HCT116 (cell line): ENCODE data around the gene SYT7. TPM values are rescaled to one million over a fixed set of nuclear protein-coding genes. Genes with fewer than 3 reads are reported as not detected.

Experiments
- ATAC-seq: fragments of 200-7000 bp; cut with Tn5 transposase; 2 replicates; pipeline ENCODE4 v1.9.1; 2020; ENCODE audit warnings: mild to moderate bottlenecking, moderate library complexity
- BruUV-seq: library from RNA; stranded (reverse); fragments of 400-500 nt; replicated peaks from 2 replicates; lab custom pipeline; 2021; lab: Mats Ljungman, UMichigan
- CTCF ChIA-PET: fragments of 300-600 bp; sonication (Branson Sonifier 250); formaldehyde crosslinking; loops from one replicate; lab custom pipeline; 2021; ENCODE audit warnings: antibody characterized with exemption; lab: Charles Lee
- POLR2A ChIA-PET: fragments of 300-600, 350-600 bp; sonication (Branson Sonifier 250); formaldehyde crosslinking; loops from one replicate; lab custom pipeline; 2021; ENCODE audit warnings: antibody characterized with exemption; lab: Charles Lee
- RAD21 ChIA-PET, 2 experiments: fragments of 300-600 bp; sonication (Branson Sonifier 250); formaldehyde crosslinking; loops; one replicate each; lab custom pipeline; 2023; ENCODE audit warnings: low total read pairs in 2 of 2; ENCODE audit not compliant: uncharacterized antibody in 2 of 2, unreplicated experiment in 2 of 2, low non-redundant PET in 1 of 2; lab: Charles Lee
- DNase-seq: peaks from one replicate; pipeline ENCODE4 v3.0.0-alpha.2; 2010; ENCODE audit warnings: low read depth, low spot score
- H2AFZ ChIP-seq: fragments of 200-600 bp; shearing (Covaris generic), sonication (generic); 2 replicates; pipeline ENCODE4 v1.6.1; 2017; ENCODE audit warnings: low read depth, mixed run types, mixed read lengths, antibody characterized with exemption, low read length; ENCODE audit not compliant: poor library complexity, severe bottlenecking
- H3K27ac ChIP-seq: 2 replicates; pipeline ENCODE4 v1.5.1; 2012; ENCODE audit warnings: low read depth, low read length
- H3K27me3 ChIP-seq: fragments of 200-600 bp; sonication (generic); 2 replicates; pipeline ENCODE4 v1.6.1; 2016; ENCODE audit warnings: mixed run types, low read length, mixed read lengths; ENCODE audit not compliant: insufficient read depth
- H3K36me3 ChIP-seq, 2 experiments: fragments of 200-500 bp in 1 of 2; fragments of 200-600 bp in 1 of 2; sonication (Bioruptor generic) in 1 of 2; sonication (generic) in 1 of 2; 2 replicates each; pipeline versions ENCODE4 v1.5.1 to v1.6.1; 2014 to 2016; ENCODE audit warnings: low read length in 2 of 2, inconsistent platforms in 1 of 2, mixed read lengths in 1 of 2, mixed run types in 1 of 2; ENCODE audit not compliant: insufficient read depth in 2 of 2, control insufficient read depth in 1 of 2
- H3K4me1 ChIP-seq, 2 experiments: fragments of 200-600 bp in 1 of 2; sonication (generic) in 1 of 2; 2 replicates each; pipeline versions ENCODE4 v1.5.1 to v1.6.1; 2012 to 2017; ENCODE audit warnings: low read length in 2 of 2, inconsistent platforms in 1 of 2, mild to moderate bottlenecking in 1 of 2, mixed read lengths in 1 of 2, mixed run types in 1 of 2, moderate library complexity in 1 of 2; ENCODE audit not compliant: insufficient read depth in 2 of 2, control insufficient read depth in 1 of 2
- H3K4me2 ChIP-seq: fragments of 200-600 bp; sonication (generic); 2 replicates; pipeline ENCODE4 v1.6.1; 2017; ENCODE audit warnings: mixed run types, low read length, mixed read lengths
- H3K4me3 ChIP-seq, 2 experiments: fragments of 200-600 bp in 1 of 2; sonication (generic) in 1 of 2; replicated peaks in 1 of 2; 2 replicates each; pipeline ENCODE4 v1.5.1; 2011 to 2016; ENCODE audit warnings: low read length in 2 of 2, control low read depth in 1 of 2, low read depth in 1 of 2, mild to moderate bottlenecking in 1 of 2, mixed read lengths in 1 of 2, mixed run types in 1 of 2
- H3K79me2 ChIP-seq: fragments of 200-600 bp; sonication (generic); 2 replicates; pipeline ENCODE4 v1.6.1; 2017; ENCODE audit warnings: mild to moderate bottlenecking, mixed run types, low read length, moderate library complexity, mixed read lengths; ENCODE audit not compliant: insufficient read depth
- H3K9ac ChIP-seq: fragments of 200-600 bp; sonication (generic); 2 replicates; pipeline ENCODE4 v1.6.1; 2016; ENCODE audit warnings: low read length, mixed read lengths
- H3K9me2 ChIP-seq: fragments of 200-600 bp; sonication (generic), shearing (Covaris generic); 2 replicates; pipeline ENCODE4 v1.6.1; 2017; ENCODE audit warnings: mixed run types, mild to moderate bottlenecking, moderate library complexity; ENCODE audit not compliant: insufficient read depth
- H3K9me3 ChIP-seq, 2 experiments: fragments of 200-500 bp in 1 of 2; fragments of 200-600 bp in 1 of 2; sonication (Bioruptor generic) in 1 of 2; sonication (generic) in 1 of 2; 2 replicates each; pipeline ENCODE4 v1.6.1; 2014 to 2017; ENCODE audit warnings: low read length in 2 of 2, mixed read lengths in 2 of 2, inconsistent platforms in 1 of 2, low read depth in 1 of 2, mild to moderate bottlenecking in 1 of 2, mixed run types in 1 of 2, moderate library complexity in 1 of 2; ENCODE audit not compliant: control insufficient read depth in 1 of 2, insufficient read depth in 1 of 2
- H4K20me1 ChIP-seq: fragments of 200-600 bp; sonication (generic), shearing (Covaris generic); 2 replicates; pipeline ENCODE4 v1.6.1; 2017; ENCODE audit warnings: mixed run types, mild to moderate bottlenecking, moderate library complexity; ENCODE audit not compliant: insufficient read depth
- CEBPB ChIP-seq: IDR thresholded peaks from 2 replicates; pipeline ENCODE4 v1.6.1; 2012; ENCODE audit warnings: low read depth
- EGR1 ChIP-seq: IDR thresholded peaks from 2 replicates; pipeline ENCODE4 v1.6.1; 2012; ENCODE audit warnings: low read depth
- EZH2 ChIP-seq: fragments of 200-600 bp; sonication (generic); IDR thresholded peaks from 2 replicates; pipeline ENCODE4 v1.6.1; 2017; ENCODE audit warnings: antibody characterized with exemption, mixed run types
- EZH2phosphoT487 ChIP-seq: fragments of 200-600 bp; IDR thresholded peaks from 2 replicates; pipeline ENCODE4 v1.6.1; 2018; ENCODE audit warnings: antibody characterized with exemption, borderline replicate concordance
- POLR2A ChIP-seq: IDR thresholded peaks from 2 replicates; pipeline ENCODE4 v1.7.0; 2011; ENCODE audit warnings: borderline replicate concordance; ENCODE audit not compliant: insufficient read depth, insufficient read length; ENCODE audit errors: extremely low read depth
- SIN3A ChIP-seq: IDR thresholded peaks from 2 replicates; pipeline ENCODE4 v1.6.1; 2012; ENCODE audit warnings: low read depth
- SRF ChIP-seq: IDR thresholded peaks from 2 replicates; pipeline ENCODE4 v1.6.1; 2012; ENCODE audit warnings: low read depth
- intact Hi-C: fragments of 100-400 bp; cut with micrococcal nuclease; formaldehyde crosslinking; loops from 2 replicates; pipeline ENCODE4 v1.10.0; 2022
- total RNA-seq: library from RNA; stranded (reverse); gene quantifications from one replicate; pipeline ENCODE4 v1.2.1, GENCODE V29; 2021; ENCODE audit not compliant: unreplicated experiment
- TF ChIP-seq, protein P1 (sequence below), 3 experiments: fragments of 200-600 bp in 1 of 3; sonication (generic) in 1 of 3; IDR thresholded peaks in 2 of 3; conservative IDR thresholded peaks in 1 of 3; 2 replicates each; pipeline ENCODE4 v1.5.1; 2012 to 2017; ENCODE audit warnings: low read depth in 2 of 3, low read length in 2 of 3, antibody characterized with exemption in 1 of 3, borderline replicate concordance in 1 of 3, control low read depth in 1 of 3, mild to moderate bottlenecking in 1 of 3, mixed read lengths in 1 of 3, mixed run types in 1 of 3, moderate library complexity in 1 of 3; ENCODE audit not compliant: insufficient read depth in 1 of 3
- TF ChIP-seq, protein P2 (sequence below): IDR thresholded peaks from 2 replicates; pipeline ENCODE4 v1.6.1; 2012
- TF ChIP-seq, protein P3 (sequence below): IDR thresholded peaks from 2 replicates; pipeline ENCODE4 v1.6.1; 2012
- TF ChIP-seq, protein P4 (sequence below): IDR thresholded peaks from 2 replicates; pipeline ENCODE4 v1.6.1; 2012; ENCODE audit warnings: low read depth

The SYT7 gene
- total RNA-seq, 1 experiment from 2014 or later = 27.4 TPM

DNA sequence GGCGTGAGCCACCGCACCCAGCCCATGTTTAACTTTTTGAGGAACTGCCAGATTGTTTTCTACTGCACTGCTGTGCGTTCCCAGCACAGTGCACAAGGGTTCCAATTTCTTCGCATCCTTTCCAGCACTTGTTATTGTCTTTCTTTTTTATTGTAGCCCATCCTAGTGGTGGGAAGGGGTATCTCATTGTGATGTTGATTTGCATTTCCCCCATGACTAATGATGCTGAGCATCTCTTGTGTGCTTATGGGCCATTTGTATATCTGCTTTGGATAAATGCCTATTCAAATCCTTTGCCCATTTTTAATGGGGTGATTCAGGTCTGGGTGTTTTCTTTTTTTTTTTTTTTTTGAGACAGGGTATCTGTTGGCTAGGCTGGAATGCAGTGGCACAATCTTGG is 36.6 kb upstream of the SYT7 start:
- ATAC-seq (0 out of 2 replicates have a peak, but pooled peaks have one; percentile 40), DNase-seq (no peak)
- H3K79me2 ChIP-seq = no peaks in the 10 kb centered on the region
- RAD21 ChIA-PET = no interaction called here
- no peak for TF ChIP-seq SIN3A
- TF ChIP-seq, protein P1, sequence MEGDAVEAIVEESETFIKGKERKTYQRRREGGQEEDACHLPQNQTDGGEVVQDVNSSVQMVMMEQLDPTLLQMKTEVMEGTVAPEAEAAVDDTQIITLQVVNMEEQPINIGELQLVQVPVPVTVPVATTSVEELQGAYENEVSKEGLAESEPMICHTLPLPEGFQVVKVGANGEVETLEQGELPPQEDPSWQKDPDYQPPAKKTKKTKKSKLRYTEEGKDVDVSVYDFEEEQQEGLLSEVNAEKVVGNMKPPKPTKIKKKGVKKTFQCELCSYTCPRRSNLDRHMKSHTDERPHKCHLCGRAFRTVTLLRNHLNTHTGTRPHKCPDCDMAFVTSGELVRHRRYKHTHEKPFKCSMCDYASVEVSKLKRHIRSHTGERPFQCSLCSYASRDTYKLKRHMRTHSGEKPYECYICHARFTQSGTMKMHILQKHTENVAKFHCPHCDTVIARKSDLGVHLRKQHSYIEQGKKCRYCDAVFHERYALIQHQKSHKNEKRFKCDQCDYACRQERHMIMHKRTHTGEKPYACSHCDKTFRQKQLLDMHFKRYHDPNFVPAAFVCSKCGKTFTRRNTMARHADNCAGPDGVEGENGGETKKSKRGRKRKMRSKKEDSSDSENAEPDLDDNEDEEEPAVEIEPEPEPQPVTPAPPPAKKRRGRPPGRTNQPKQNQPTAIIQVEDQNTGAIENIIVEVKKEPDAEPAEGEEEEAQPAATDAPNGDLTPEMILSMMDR (IDR thresholded peaks at IDR 0.05 in 2 of 3, conservative IDR thresholded peaks at IDR 0.05 in 1 of 3; ENCODE audit: borderline replicate concordance in 1 of 3, insufficient read depth in 1 of 3, low read depth in 2 of 3, low read length in 2 of 3) = peak in 2 of 3 experiments; percentile 3 to 37; a peak in 2 of 6 replicates
- H3K9ac ChIP-seq = no peak overlapping the region
- H4K20me1 ChIP-seq = no peaks in the 10 kb centered on the region
- BruUV-seq = no TSS peak
- H3K36me3 ChIP-seq = no peaks in the 10 kb centered on the region
- no peaks in the 10 kb centered on the region for H3K9me2 ChIP-seq
- intact Hi-C loops = no loop called here
- H3K4me3 ChIP-seq = no peak overlapping the region
- H2AFZ ChIP-seq = no peak overlapping the region
- H3K9me3 ChIP-seq = no peaks in the 10 kb centered on the region
- H3K4me2 ChIP-seq = no peak overlapping the region
- POLR2A ChIA-PET = no interaction called here
- peaks cover 4 to 13% of the 10 kb centered on the region in 2 experiments; a peak in 2 of 4 replicates for H3K4me1 ChIP-seq
- no peak overlapping the region for H3K27ac ChIP-seq
- no peaks in the 10 kb centered on the region for H3K27me3 ChIP-seq
- CTCF ChIA-PET = interaction anchor here (0.7 kb wide), 1 partner anchor 232 kb away, joined by 3 read pairs; no protein-coding TSS in a partner anchor

DNA sequence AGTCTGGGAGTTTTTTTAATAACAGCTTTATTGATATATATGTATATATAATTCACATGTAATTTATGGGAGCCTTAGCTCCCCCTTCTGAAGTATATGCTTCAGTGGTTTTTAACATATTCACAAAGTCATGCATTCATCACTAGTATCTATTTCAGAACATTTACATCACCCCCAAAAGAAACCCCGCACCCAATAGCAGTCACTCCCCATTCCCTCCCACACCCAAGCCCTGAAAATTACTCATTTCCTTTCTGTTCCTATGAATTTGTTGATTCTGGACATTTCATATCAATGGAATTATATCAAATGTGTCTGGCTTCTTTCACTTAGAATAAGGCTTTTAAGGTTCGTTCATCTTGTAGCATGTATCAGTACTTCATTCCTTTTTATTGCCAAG is 35.6 kb upstream of the SYT7 start:
- Histone ChIP-seq H3K4me3 (no peak overlapping the region), H3K4me2 (no peak overlapping the region), H4K20me1 (no peaks in the 10 kb centered on the region), H3K9me3 (no peaks in the 10 kb centered on the region), H3K9me2 (no peaks in the 10 kb centered on the region), H3K9ac (no peak overlapping the region), H3K27ac (no peak overlapping the region), H3K4me1 (peaks cover 4 to 13% of the 10 kb centered on the region in 2 experiments; a peak in 2 of 4 replicates), H3K36me3 (no peaks in the 10 kb centered on the region), H2AFZ (no peak overlapping the region), H3K79me2 (no peaks in the 10 kb centered on the region), H3K27me3 (no peaks in the 10 kb centered on the region)
- ATAC-seq (no peak), DNase-seq (no peak)
- intact Hi-C loops = no loop called here
- RAD21 ChIA-PET = no interaction called here
- BruUV-seq = TSS peak; percentile 63
- POLR2A ChIA-PET = no interaction called here
- CTCF ChIA-PET = interaction anchor here (1.0 kb wide), 2 partner anchors 35 to 49 kb away, joined by 3 to 4 read pairs; partner anchors contain the start of gene SYT7
- TF ChIP-seq, protein P2, sequence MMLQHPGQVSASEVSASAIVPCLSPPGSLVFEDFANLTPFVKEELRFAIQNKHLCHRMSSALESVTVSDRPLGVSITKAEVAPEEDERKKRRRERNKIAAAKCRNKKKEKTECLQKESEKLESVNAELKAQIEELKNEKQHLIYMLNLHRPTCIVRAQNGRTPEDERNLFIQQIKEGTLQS = no peak
- TF ChIP-seq EGR1 (no peak), EZH2phosphoT487 (no peak), CEBPB (no peak), POLR2A (no peak), EZH2 (no peak), SRF (no peak)
- TF ChIP-seq, protein P3, sequence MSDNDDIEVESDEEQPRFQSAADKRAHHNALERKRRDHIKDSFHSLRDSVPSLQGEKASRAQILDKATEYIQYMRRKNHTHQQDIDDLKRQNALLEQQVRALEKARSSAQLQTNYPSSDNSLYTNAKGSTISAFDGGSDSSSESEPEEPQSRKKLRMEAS = no peak
- TF ChIP-seq, protein P4, sequence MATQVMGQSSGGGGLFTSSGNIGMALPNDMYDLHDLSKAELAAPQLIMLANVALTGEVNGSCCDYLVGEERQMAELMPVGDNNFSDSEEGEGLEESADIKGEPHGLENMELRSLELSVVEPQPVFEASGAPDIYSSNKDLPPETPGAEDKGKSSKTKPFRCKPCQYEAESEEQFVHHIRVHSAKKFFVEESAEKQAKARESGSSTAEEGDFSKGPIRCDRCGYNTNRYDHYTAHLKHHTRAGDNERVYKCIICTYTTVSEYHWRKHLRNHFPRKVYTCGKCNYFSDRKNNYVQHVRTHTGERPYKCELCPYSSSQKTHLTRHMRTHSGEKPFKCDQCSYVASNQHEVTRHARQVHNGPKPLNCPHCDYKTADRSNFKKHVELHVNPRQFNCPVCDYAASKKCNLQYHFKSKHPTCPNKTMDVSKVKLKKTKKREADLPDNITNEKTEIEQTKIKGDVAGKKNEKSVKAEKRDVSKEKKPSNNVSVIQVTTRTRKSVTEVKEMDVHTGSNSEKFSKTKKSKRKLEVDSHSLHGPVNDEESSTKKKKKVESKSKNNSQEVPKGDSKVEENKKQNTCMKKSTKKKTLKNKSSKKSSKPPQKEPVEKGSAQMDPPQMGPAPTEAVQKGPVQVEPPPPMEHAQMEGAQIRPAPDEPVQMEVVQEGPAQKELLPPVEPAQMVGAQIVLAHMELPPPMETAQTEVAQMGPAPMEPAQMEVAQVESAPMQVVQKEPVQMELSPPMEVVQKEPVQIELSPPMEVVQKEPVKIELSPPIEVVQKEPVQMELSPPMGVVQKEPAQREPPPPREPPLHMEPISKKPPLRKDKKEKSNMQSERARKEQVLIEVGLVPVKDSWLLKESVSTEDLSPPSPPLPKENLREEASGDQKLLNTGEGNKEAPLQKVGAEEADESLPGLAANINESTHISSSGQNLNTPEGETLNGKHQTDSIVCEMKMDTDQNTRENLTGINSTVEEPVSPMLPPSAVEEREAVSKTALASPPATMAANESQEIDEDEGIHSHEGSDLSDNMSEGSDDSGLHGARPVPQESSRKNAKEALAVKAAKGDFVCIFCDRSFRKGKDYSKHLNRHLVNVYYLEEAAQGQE = no peak
- TF ChIP-seq, protein P1 (IDR thresholded peaks at IDR 0.05 in 2 of 3, conservative IDR thresholded peaks at IDR 0.05 in 1 of 3; ENCODE audit: borderline replicate concordance in 1 of 3, insufficient read depth in 1 of 3, low read depth in 2 of 3, low read length in 2 of 3) = no peak
